Measurements from ENCODE around the gene TUBGCP6. TPM values are rescaled to one million over a fixed set of nuclear protein-coding genes. Genes with fewer than 3 reads are reported as not detected.

Gene TUBGCP6
- total RNA-seq, 1 donor from 2014 or later, result 32.2 TPM

DNA sequence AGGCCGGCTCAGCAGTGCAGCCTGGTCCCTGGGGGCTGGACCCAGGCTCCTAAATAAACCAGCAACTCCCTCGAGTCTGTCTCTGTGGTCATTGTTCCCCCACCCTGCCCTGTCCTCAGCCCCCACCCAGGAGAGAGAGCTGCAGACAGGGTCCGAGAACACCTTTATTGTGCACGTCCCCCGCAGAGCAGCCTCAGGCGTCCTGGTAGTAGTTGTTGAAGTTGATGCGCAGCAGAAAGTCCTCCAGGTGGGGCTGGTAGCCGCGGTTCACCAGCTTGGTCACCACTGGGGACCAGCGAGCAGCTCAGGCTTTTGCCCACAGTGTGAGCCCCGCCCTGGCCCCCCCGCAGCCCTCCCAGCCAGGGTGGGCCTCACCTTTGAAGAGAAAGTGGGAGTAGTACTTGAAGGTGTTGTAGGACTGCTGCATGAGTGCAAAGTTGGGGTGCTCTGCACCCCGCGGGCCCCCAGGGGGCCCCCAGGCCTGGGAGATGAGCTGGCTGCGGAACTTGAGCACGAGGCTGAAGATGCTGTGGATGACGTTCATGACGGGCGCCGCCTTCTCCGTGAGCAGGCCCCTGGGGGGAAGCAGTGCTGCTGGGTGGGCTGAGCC, 27.2 kb downstream of the TUBGCP6 start:
- DNase-seq (ENCODE audit: low spot score), result no peak
- Mint-ChIP-seq H3K4me1 (ENCODE audit: low read depth) (peaks cover 7% of the 10 kb centered on the region), H3K9me3 (ENCODE audit: low read depth) (no peaks in the 10 kb centered on the region), H3K36me3 (ENCODE audit: low read depth) (peaks cover 21% of the 10 kb centered on the region), H3K27ac (ENCODE audit: unreplicated experiment) (no peak overlapping the region), H3K4me3 (ENCODE audit: unreplicated experiment) (no peak overlapping the region), H3K27me3 (ENCODE audit: low read depth) (no peaks in the 10 kb centered on the region)
- TF ChIP-seq, protein P1, sequence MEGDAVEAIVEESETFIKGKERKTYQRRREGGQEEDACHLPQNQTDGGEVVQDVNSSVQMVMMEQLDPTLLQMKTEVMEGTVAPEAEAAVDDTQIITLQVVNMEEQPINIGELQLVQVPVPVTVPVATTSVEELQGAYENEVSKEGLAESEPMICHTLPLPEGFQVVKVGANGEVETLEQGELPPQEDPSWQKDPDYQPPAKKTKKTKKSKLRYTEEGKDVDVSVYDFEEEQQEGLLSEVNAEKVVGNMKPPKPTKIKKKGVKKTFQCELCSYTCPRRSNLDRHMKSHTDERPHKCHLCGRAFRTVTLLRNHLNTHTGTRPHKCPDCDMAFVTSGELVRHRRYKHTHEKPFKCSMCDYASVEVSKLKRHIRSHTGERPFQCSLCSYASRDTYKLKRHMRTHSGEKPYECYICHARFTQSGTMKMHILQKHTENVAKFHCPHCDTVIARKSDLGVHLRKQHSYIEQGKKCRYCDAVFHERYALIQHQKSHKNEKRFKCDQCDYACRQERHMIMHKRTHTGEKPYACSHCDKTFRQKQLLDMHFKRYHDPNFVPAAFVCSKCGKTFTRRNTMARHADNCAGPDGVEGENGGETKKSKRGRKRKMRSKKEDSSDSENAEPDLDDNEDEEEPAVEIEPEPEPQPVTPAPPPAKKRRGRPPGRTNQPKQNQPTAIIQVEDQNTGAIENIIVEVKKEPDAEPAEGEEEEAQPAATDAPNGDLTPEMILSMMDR (IDR thresholded peaks at IDR 0.05), result no peak

DNA sequence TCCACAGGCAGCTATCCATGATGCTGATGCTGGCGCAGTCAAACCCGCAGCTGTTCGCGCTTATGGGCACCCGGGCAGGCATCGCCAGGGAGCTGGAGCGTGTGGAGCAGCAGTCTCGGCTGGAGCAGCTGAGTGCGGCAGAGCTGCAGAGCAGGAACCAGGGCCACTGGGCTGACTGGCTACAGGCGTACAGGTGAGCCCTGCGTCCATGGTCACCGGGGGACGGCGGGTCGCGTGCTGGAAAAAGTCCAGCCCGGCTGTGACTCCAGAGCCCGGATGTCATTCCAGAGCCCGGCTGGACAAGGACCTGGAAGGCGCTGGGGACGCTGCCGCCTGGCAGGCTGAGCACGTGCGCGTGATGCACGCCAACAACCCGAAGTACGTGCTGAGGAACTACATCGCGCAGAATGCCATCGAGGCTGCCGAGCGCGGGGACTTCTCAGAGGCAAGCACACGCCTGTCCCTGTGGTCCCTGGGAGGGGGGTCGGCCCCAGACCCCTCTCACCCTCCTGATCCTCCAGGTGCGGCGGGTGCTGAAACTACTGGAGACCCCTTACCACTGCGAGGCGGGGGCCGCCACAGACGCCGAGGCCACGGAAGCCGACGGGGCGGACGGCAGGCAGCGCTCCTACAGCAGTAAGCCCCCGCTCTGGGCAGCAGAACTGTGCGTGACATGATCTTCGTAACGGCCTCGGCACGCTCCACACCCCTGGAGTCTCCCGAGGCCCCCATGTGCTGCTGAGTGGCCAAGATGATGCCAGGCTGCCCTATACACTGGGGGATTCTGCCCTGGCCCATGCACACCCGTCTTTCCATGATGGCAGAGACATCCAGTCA, 27.9 kb downstream of the TUBGCP6 start:
- no peak overlapping the region for H3K4me3 Mint-ChIP-seq (ENCODE audit: unreplicated experiment)
- peaks cover 7% of the 10 kb centered on the region for H3K4me1 Mint-ChIP-seq (ENCODE audit: low read depth)
- no peaks in the 10 kb centered on the region for H3K27me3 Mint-ChIP-seq (ENCODE audit: low read depth)
- no peak for DNase-seq (ENCODE audit: low spot score)
- peaks cover 23% of the 10 kb centered on the region for H3K36me3 Mint-ChIP-seq (ENCODE audit: low read depth)
- TF ChIP-seq, protein P1 (IDR thresholded peaks at IDR 0.05), result no peak
- H3K9me3 Mint-ChIP-seq (ENCODE audit: low read depth), result no peaks in the 10 kb centered on the region
- H3K27ac Mint-ChIP-seq (ENCODE audit: unreplicated experiment), result no peak overlapping the region

DNA sequence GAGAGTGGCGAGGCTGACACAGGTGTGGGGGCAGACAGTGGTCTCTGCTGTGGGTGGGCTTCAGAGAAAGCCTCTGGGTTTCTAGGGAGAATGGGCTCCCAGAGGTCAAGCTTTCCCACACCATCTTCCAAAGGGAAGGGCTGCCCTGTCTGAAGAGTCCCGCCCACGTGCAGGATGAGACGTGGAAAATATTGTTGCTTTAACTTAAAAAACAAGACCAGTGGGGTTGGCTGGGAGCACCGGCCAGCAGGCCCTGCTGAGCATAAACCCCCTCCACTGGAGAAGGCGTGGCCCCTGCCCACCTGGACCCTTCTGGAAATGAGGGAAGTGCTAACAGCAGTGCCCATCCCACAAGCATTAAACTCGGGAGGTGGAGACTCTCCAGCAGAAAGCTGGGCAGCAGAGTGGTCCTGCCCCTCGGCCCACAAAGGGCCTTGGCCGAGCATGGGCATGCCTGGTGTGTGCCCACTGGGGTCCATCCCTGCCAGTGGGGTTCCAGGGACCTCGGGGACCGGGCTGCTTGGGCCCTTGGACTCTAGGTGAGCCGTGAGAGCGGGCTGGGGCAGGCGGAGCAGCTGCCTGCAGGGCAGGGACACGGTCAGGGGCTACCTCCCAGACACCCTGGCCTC, 28.7 kb downstream of the TUBGCP6 start:
- Mint-ChIP-seq H3K9me3 (ENCODE audit: low read depth) (no peaks in the 10 kb centered on the region), H3K4me1 (ENCODE audit: low read depth) (peaks cover 7% of the 10 kb centered on the region), H3K27ac (ENCODE audit: unreplicated experiment) (no peak overlapping the region), H3K27me3 (ENCODE audit: low read depth) (no peaks in the 10 kb centered on the region), H3K4me3 (ENCODE audit: unreplicated experiment) (no peak overlapping the region), H3K36me3 (ENCODE audit: low read depth) (peaks cover 24% of the 10 kb centered on the region)
- TF ChIP-seq, protein P1 (IDR thresholded peaks at IDR 0.05), result no peak
- DNase-seq (ENCODE audit: low spot score), result peak; percentile 89

DNA sequence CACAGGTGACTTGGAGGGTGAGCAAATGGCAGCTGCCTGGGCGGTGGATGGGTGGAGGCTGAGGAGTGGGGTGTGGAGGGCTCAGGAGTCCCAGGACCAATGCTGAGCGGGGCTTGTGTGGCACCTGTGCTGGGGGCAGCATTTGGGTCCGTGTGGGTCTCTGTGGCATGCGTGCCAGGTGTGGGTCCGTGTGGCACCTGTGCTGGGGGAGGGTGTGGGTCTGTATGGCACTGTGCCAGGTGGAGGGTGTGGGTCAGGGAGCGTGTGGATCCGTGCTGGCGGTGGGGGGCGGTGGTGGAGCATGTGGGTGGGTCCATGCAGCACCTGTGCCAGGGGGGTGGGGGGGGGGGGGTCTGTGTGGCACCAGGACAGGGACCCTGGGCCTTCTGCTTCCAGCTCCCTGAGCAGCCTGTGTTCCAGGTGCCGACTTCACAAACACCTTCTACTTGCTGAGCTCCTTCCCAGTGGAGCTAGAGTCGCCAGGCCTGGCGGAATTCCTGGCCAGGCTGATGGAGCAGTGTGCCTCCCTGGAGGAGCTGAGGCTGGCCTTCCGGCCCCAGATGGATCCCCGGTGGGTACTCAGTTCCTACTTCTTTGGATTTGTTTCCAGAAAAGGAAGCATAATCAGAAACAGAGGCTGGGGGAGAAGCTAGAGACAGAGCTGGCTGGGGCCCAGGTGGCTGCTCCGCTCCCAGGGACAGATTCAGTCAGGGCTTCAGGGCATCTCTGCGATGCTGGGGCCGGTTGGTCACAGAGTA, 29.3 kb downstream of the TUBGCP6 start:
- DNase-seq (ENCODE audit: low spot score), result peak; percentile 94
- Mint-ChIP-seq H3K4me3 (ENCODE audit: unreplicated experiment) (no peak overlapping the region), H3K36me3 (ENCODE audit: low read depth) (peaks cover 25% of the 10 kb centered on the region), H3K9me3 (ENCODE audit: low read depth) (no peaks in the 10 kb centered on the region), H3K27me3 (ENCODE audit: low read depth) (no peaks in the 10 kb centered on the region), H3K4me1 (ENCODE audit: low read depth) (peaks cover 7% of the 10 kb centered on the region), H3K27ac (ENCODE audit: unreplicated experiment) (peak overlapping the region; percentile 54)
- TF ChIP-seq, protein P1 (IDR thresholded peaks at IDR 0.05), result no peak

DNA sequence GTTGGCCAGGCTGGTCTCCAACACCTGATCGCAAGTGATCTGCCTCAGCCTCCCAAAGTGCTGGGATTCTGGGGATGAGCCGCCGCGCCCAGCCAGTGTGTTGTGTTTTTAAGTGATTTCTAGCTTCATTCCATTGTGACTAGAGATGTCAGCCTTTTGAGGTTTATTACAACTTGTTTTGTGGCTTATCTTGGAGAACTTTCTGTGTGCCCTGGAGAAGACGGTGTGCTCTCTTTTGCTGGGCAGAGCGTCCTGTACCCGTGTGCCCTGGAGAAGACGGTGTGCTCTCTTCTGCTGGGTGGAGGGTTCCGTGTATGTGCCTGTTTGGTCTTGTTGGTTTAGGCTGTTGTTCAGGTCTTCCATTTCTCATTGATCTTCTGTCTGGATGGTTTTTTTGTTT, 31.6 kb downstream of the TUBGCP6 start:
- H3K4me1 Mint-ChIP-seq (ENCODE audit: low read depth), result peaks cover 7% of the 10 kb centered on the region
- H3K36me3 Mint-ChIP-seq (ENCODE audit: low read depth), result peaks cover 24% of the 10 kb centered on the region

More for the DNA sequence above, 31.6 kb downstream of the TUBGCP6 start:
- H3K4me3 Mint-ChIP-seq (ENCODE audit: unreplicated experiment), result no peak overlapping the region
- no peaks in the 10 kb centered on the region for H3K9me3 Mint-ChIP-seq (ENCODE audit: low read depth)
- no peak overlapping the region for H3K27ac Mint-ChIP-seq (ENCODE audit: unreplicated experiment)
- TF ChIP-seq, protein P1 (IDR thresholded peaks at IDR 0.05), result no peak
- no peak for DNase-seq (ENCODE audit: low spot score)
- no peaks in the 10 kb centered on the region for H3K27me3 Mint-ChIP-seq (ENCODE audit: low read depth)

Measured in chondrocyte (in vitro differentiated cells).